HuH-7.5 (cell line): ENCODE measurements around the gene UBE2H.
"Not testable (repeated sequence)": the region's sequence is repeated elsewhere in the genome, so short reads cannot be mapped to it uniquely, and the experiment has no call there.

Experiments used
- DNase-seq: peaks from one replicate; pipeline ENCODE4 v3.0.0; 2011; ENCODE audit warnings: low spot score

UBE2H gene

GRCh38 chr7:129843978-129844840, 108.6 kb downstream of the UBE2H start:
- no peak for DNase-seq

GRCh38 chr7:129843365-129843898, 109.3 kb downstream of the UBE2H start:
- DNase-seq: no peak

- no peak for DNase-seq
Observed at GRCh38 chr7:129841465-129841864, 111.3 kb downstream of the UBE2H start.

GRCh38 chr7:129840757-129841156, 112.0 kb downstream of the UBE2H start:
- DNase-seq: no peak

GRCh38 chr7:129836983-129837382, 115.8 kb downstream of the UBE2H start:
- no peak for DNase-seq

- DNase-seq: no peak
Observed at GRCh38 chr7:129835569-129835968, 117.2 kb downstream of the UBE2H start.

- not testable (repeated sequence) for DNase-seq
Observed at GRCh38 chr7:129833353-129833752, 119.4 kb downstream of the UBE2H start.

GRCh38 chr7:129832701-129833227, 120.0 kb downstream of the UBE2H start:
- no peak for DNase-seq

- DNase-seq: no peak
Observed at GRCh38 chr7:129832282-129832681, 120.5 kb downstream of the UBE2H start.

GRCh38 chr7:129831424-129832058, 121.2 kb downstream of the UBE2H start:
- DNase-seq: no peak

- DNase-seq: no peak
Observed at GRCh38 chr7:129830949-129831348, 121.8 kb downstream of the UBE2H start.

GRCh38 chr7:129829737-129830631, 122.8 kb downstream of the UBE2H start:
- DNase-seq: peak; percentile 43

- no peak for DNase-seq
Observed at GRCh38 chr7:129828989-129829736, 123.6 kb downstream of the UBE2H start.

GRCh38 chr7:129828078-129828762, 124.5 kb downstream of the UBE2H start:
- DNase-seq: no peak

GRCh38 chr7:129827467-129827990, 125.2 kb downstream of the UBE2H start:
- no peak for DNase-seq

- DNase-seq: not testable (repeated sequence)
Observed at GRCh38 chr7:129826895-129827294, 125.9 kb downstream of the UBE2H start.

GRCh38 chr7:129825209-129825970, 127.4 kb downstream of the UBE2H start:
- DNase-seq: peak; percentile 59

- DNase-seq: peak; percentile 58
Observed at GRCh38 chr7:129824291-129825208, 128.2 kb downstream of the UBE2H start.
